HepG2 (cell line): Measurements from ENCODE around the gene ANTKMT.

ENCODE experiments used
- EP300 ChIP-seq, 3 experiments: sonication (generic) in 1 of 3; formaldehyde crosslinking in 1 of 3; IDR thresholded peaks; 2 replicates each; pipeline versions ENCODE4 v1.5.1 to v1.6.1; 2011 to 2020; ENCODE audit warnings: low read depth in 2 of 3, low read length in 2 of 3, borderline replicate concordance in 1 of 3, improper control_type of control experiment in 1 of 3, mild to moderate bottlenecking in 1 of 3, missing genetic modification reagents in 1 of 3, moderate library complexity in 1 of 3
- KAT7 ChIP-seq: IDR thresholded peaks from 2 replicates; pipeline ENCODE4 v1.6.1; 2018; ENCODE audit warnings: borderline replicate concordance, missing compliant biosample characterization
- ZBTB2 ChIP-seq: sonication (generic); formaldehyde crosslinking; IDR thresholded peaks from 2 replicates; pipeline ENCODE4 v1.8.0; 2022; ENCODE audit warnings: low read depth, missing genetic modification reagents
- TF ChIP-seq, protein P1 (sequence below): sonication (generic); formaldehyde crosslinking; IDR thresholded peaks from 2 replicates; pipeline ENCODE4 v1.5.0; 2020; ENCODE audit warnings: mild to moderate bottlenecking, missing genetic modification reagents, moderate library complexity

GRCh38 chr16:693766-694165, 27.2 kb upstream of the ANTKMT start:
- TF ChIP-seq, protein P1, sequence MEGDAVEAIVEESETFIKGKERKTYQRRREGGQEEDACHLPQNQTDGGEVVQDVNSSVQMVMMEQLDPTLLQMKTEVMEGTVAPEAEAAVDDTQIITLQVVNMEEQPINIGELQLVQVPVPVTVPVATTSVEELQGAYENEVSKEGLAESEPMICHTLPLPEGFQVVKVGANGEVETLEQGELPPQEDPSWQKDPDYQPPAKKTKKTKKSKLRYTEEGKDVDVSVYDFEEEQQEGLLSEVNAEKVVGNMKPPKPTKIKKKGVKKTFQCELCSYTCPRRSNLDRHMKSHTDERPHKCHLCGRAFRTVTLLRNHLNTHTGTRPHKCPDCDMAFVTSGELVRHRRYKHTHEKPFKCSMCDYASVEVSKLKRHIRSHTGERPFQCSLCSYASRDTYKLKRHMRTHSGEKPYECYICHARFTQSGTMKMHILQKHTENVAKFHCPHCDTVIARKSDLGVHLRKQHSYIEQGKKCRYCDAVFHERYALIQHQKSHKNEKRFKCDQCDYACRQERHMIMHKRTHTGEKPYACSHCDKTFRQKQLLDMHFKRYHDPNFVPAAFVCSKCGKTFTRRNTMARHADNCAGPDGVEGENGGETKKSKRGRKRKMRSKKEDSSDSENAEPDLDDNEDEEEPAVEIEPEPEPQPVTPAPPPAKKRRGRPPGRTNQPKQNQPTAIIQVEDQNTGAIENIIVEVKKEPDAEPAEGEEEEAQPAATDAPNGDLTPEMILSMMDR, result no peak
- no peak for TF ChIP-seq ZBTB2
- TF ChIP-seq KAT7 (CRISPR knock-in tag), result no peak
- TF ChIP-seq EP300 (IDR thresholded peaks at IDR 0.05; ENCODE audit: low read depth in 2 of 2, low read length in 2 of 2), result no peak
- TF ChIP-seq EP300 (CRISPR knock-in tag; IDR thresholded peaks at IDR 0.05; ENCODE audit: borderline replicate concordance), result no peak
